GM12878 (cell line): ENCODE data around the gene ANKS4B. TPM values are rescaled to one million over a fixed set of nuclear protein-coding genes. Genes with fewer than 3 reads are reported as not detected.

Source experiments
- ATAC-seq: fragments of 200-7000 bp; cut with Tn5 transposase; 3 replicates; pipeline ENCODE4 v1.9.1; 2020; ENCODE audit warnings: mild to moderate bottlenecking, moderate library complexity
- BruUV-seq: library from RNA; stranded (reverse); fragments of 400-500 nt; replicated peaks from 2 replicates; lab custom pipeline; 2021; lab: Mats Ljungman, UMichigan
- CTCF ChIA-PET: fragments of 300-600 bp; sonication (Branson Sonifier 250); formaldehyde crosslinking; extraction: SDS; loops from one replicate; lab custom pipeline; 2021; ENCODE audit warnings: inconsistent platforms; lab: Yijun Ruan, JAX
- POLR2A ChIA-PET: fragments of 350-600 bp; formaldehyde crosslinking; extraction: SDS; loops from one replicate; lab custom pipeline; 2021; ENCODE audit warnings: inconsistent platforms; lab: Charles Lee
- RAD21 ChIA-PET: fragments of 300-600 bp; sonication (Branson Sonifier 250); formaldehyde crosslinking; loops from one replicate; lab custom pipeline; 2023; ENCODE audit warnings: antibody characterized with exemption; ENCODE audit not compliant: unreplicated experiment; lab: Charles Lee
- SMC1A ChIA-PET: fragments of 300-600 bp; sonication (Branson Sonifier 250); formaldehyde crosslinking; loops from one replicate; lab custom pipeline; 2023; ENCODE audit not compliant: unreplicated experiment, uncharacterized antibody; lab: Charles Lee
- DNase-seq: peaks from one replicate; pipeline ENCODE4 v3.0.0-alpha.2; 2011; ENCODE audit warnings: low read depth, low spot score
- FAIRE-seq: peaks from 3 replicates; lab custom pipeline; 2011; peaks lifted over from hg19 to GRCh38; lab: Jason Lieb, UNC
- H2AFZ ChIP-seq: 2 replicates; pipeline ENCODE4 v1.6.0; 2011; ENCODE audit warnings: low read depth, low read length, control low read depth; ENCODE audit not compliant: control insufficient read depth
- H3K27ac ChIP-seq: 2 replicates; pipeline ENCODE4 v1.5.1; 2011; ENCODE audit warnings: control low read depth; ENCODE audit not compliant: control insufficient read depth, insufficient read depth
- H3K27me3 ChIP-seq, 2 experiments: replicated peaks in 1 of 2; 2 replicates each; pipeline versions ENCODE4 v1.6.0 to v1.6.1; 2011; ENCODE audit warnings: low read length in 1 of 2; ENCODE audit not compliant: control insufficient read depth in 2 of 2, insufficient read depth in 2 of 2
- H3K36me3 ChIP-seq, 2 experiments: 2 replicates each; pipeline ENCODE4 v1.5.1; 2011; ENCODE audit warnings: low read length in 1 of 2; ENCODE audit not compliant: control insufficient read depth in 2 of 2, insufficient read depth in 2 of 2
- H3K4me1 ChIP-seq: 2 replicates; pipeline ENCODE4 v1.6.1; 2011; ENCODE audit warnings: mild to moderate bottlenecking, low read length, moderate library complexity, mixed read lengths; ENCODE audit not compliant: control insufficient read depth, insufficient read depth
- H3K4me2 ChIP-seq: 2 replicates; pipeline ENCODE4 v1.6.0; 2011; ENCODE audit warnings: control low read depth; ENCODE audit not compliant: control insufficient read depth, insufficient read depth
- H3K4me3 ChIP-seq: fragments of 200-600 bp; sonication (generic); 2 replicates; pipeline ENCODE4 v1.5.1; 2016
- H3K79me2 ChIP-seq: 2 replicates; pipeline ENCODE4 v1.6.0; 2011; ENCODE audit warnings: low read length; ENCODE audit not compliant: control insufficient read depth, insufficient read depth
- H3K9ac ChIP-seq: 2 replicates; pipeline ENCODE4 v1.8.0; 2011; ENCODE audit warnings: low read length, control low read depth, mixed read lengths; ENCODE audit not compliant: control insufficient read depth, insufficient read depth
- H3K9me3 ChIP-seq: replicated peaks from 3 replicates; pipeline ENCODE4 v1.5.1; 2011; ENCODE audit warnings: mild to moderate bottlenecking, low read length; ENCODE audit not compliant: control insufficient read depth, insufficient read depth
- H4K20me1 ChIP-seq: 2 replicates; pipeline ENCODE4 v1.6.0; 2011; ENCODE audit not compliant: control insufficient read depth, insufficient read depth
- EP300 ChIP-seq, 2 experiments: fragments of 150-350 bp in 1 of 2; IDR thresholded peaks; 2 replicates each; pipeline ENCODE4 v1.6.1; 2011 to 2012; ENCODE audit warnings: low read depth in 2 of 2, low read length in 2 of 2, borderline replicate concordance in 1 of 2, improper control_type of control experiment in 1 of 2, inconsistent platforms in 1 of 2; ENCODE audit not compliant: control insufficient read depth in 1 of 2
- ETV6 ChIP-seq, 2 experiments: fragments of 450-650 bp in 1 of 2; IDR thresholded peaks in 1 of 2; conservative IDR thresholded peaks in 1 of 2; 2 replicates each; pipeline ENCODE4 v1.6.1; 2014; ENCODE audit warnings: antibody characterized with exemption in 1 of 2, borderline replicate concordance in 1 of 2, low read depth in 1 of 2, mild to moderate bottlenecking in 1 of 2, moderate library complexity in 1 of 2
- IKZF2 ChIP-seq, 2 experiments: fragments of 450-650 bp; IDR thresholded peaks; 2 replicates each; pipeline ENCODE4 v1.6.1; 2017; ENCODE audit warnings: mild to moderate bottlenecking in 2 of 2, moderate library complexity in 2 of 2
- KDM1A ChIP-seq: fragments of 200-600 bp; sonication (generic); IDR thresholded peaks from 2 replicates; pipeline ENCODE4 v1.6.1; 2016; ENCODE audit warnings: borderline replicate concordance
- MEF2A ChIP-seq: IDR thresholded peaks from 2 replicates; pipeline ENCODE4 v1.6.1; 2011; ENCODE audit warnings: low read depth, mild to moderate bottlenecking, low read length, moderate library complexity; ENCODE audit not compliant: insufficient read depth
- POLR2AphosphoS2 ChIP-seq: IDR thresholded peaks from 2 replicates; pipeline ENCODE4 v1.6.1; 2011; ENCODE audit warnings: low read depth, mild to moderate bottlenecking, low read length, improper control_type of control experiment, moderate library complexity
- RAD51 ChIP-seq: fragments of 450-650 bp; IDR thresholded peaks from 2 replicates; pipeline ENCODE4 v1.6.1; 2016; ENCODE audit warnings: moderate library complexity, mild to moderate bottlenecking, inconsistent platforms
- SPI1 ChIP-seq: IDR thresholded peaks from 2 replicates; pipeline ENCODE4 v1.6.1; 2011; ENCODE audit warnings: low read depth, mild to moderate bottlenecking, low read length, moderate library complexity, borderline replicate concordance; ENCODE audit not compliant: insufficient read depth
- WGBS: methylation state at CpG from one replicate; pipeline ENCODE4 v1.1.6; 2016; ENCODE audit warnings: low lambda C conversion rate; ENCODE audit not compliant: insufficient replicate concordance, insufficient coverage; ENCODE audit errors: missing lambda C conversion rate; 5-methylcytosine and 5-hydroxymethylcytosine counted together
- in situ Hi-C: fragments of 300-500 bp; cut with MboI; formaldehyde crosslinking; loops from 9 replicates; pipeline ENCODE4 v1.14.3; 2018; ENCODE audit warnings: mixed read lengths
- intact Hi-C: fragments of 100-400 bp; cut with micrococcal nuclease; formaldehyde crosslinking; loops from one replicate; pipeline ENCODE4 v1.14.2; 2022; ENCODE audit not compliant: unreplicated experiment
- polyA plus RNA-seq, 11 experiments: library from polyadenylated mRNA; depleted of rRNA in 4 of 11; unstranded in 6 of 11; stranded (reverse) in 5 of 11; fragments of >200 nt; fragmentation: Nextera tagmentation in 4 of 11; fragmentation: Illumina TruSeq in 1 of 11; extraction: Ambion mirVana in 4 of 11; extraction: Trizol in 1 of 11; gene quantifications; 1 replicate in 1 of 11; 2 replicates in 10 of 11; pipeline versions ENCODE4 v1.2.1 to v1.2.3, GENCODE V29; 2011 to 2016; ENCODE audit warnings: inconsistent platforms in 2 of 11, missing spikeins in 2 of 11, low read depth in 1 of 11
- total RNA-seq, 4 experiments: library from RNA; depleted of rRNA in 3 of 4; stranded (reverse); fragments of >200 nt in 3 of 4; fragmentation: Illumina TruSeq in 1 of 4; extraction: Trizol in 1 of 4; gene quantifications; 2 replicates each; pipeline versions ENCODE4 v1.2.1 to v1.2.3, GENCODE V29; 2013 to 2021
- TF ChIP-seq, protein P1 (sequence below): fragments of 450-650 bp; IDR thresholded peaks from 2 replicates; pipeline ENCODE4 v1.6.1; 2016; ENCODE audit warnings: mild to moderate bottlenecking, moderate library complexity, borderline replicate concordance
- TF ChIP-seq, protein P2 (sequence below): IDR thresholded peaks from 2 replicates; pipeline ENCODE4 v1.6.1; 2012; ENCODE audit warnings: low read depth, low read length, improper control_type of control experiment

The ANKS4B gene
- total and polyA plus RNA-seq, 10 of the 15 experiments (the other 5 are each of a cell fraction or from before 2014, with no cell fraction given): 0.01 to 0.11 (median 0.05) TPM; not detected in 6

DNA sequence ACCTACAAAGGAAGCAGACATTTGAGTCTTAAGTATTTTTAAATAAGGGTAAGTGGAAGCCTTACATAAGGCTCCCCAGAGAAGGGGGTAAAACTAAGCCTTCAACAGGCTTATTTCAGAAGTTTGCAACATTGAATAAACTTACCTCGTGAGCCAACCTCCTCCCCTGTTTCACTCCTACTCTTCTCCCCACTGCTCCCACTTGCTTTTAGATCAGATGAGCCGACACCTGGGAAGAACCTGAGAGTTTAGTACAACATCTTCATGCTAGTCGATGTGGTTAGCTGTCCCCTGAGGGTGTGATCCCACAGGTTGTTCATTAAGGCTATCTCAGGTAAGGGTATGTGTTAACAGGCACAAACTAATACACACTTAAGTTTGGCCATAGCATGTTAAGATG lies 35.9 kb upstream of the ANKS4B start:
- WGBS: 23% methylated on average over 3 of the region's 3 CpGs
- Histone ChIP-seq H3K79me2 (no peaks in the 10 kb centered on the region), H3K4me3 (no peak overlapping the region), H3K27me3 (no peaks in the 10 kb centered on the region)
- no peak for ATAC-seq
- ChIA-PET SMC1A (interaction anchor here (1.0 kb wide), 1 partner anchor 103 kb away, joined by 6 read pairs; no protein-coding TSS in a partner anchor), RAD21 (no interaction called here)
- TF ChIP-seq SPI1 (no peak), RAD51 (no peak), POLR2AphosphoS2 (no peak)
- TF ChIP-seq, all 136 proteins: peak for 0
- Histone ChIP-seq H3K9me3 (no peaks in the 10 kb centered on the region), H3K36me3 (no peaks in the 10 kb centered on the region), H3K9ac (no peak overlapping the region), H3K4me2 (no peak overlapping the region), H2AFZ (no peak overlapping the region), H4K20me1 (no peaks in the 10 kb centered on the region), H3K4me1 (peaks cover 3% of the 10 kb centered on the region; the same call in 1 of the 2 replicates), H3K27ac (no peak overlapping the region)
- FAIRE-seq (no peak), DNase-seq (no peak)
- ChIA-PET CTCF (interaction anchor here (0.6 to 3.4 kb wide), 4 partner anchors 9 to 103 kb away, joined by 3 to 14 read pairs (median 3); no protein-coding TSS in a partner anchor), POLR2A (no interaction called here)
- intact Hi-C loops (no loop called here), in situ Hi-C loops (no loop called here)
- BruUV-seq: no TSS peak

DNA sequence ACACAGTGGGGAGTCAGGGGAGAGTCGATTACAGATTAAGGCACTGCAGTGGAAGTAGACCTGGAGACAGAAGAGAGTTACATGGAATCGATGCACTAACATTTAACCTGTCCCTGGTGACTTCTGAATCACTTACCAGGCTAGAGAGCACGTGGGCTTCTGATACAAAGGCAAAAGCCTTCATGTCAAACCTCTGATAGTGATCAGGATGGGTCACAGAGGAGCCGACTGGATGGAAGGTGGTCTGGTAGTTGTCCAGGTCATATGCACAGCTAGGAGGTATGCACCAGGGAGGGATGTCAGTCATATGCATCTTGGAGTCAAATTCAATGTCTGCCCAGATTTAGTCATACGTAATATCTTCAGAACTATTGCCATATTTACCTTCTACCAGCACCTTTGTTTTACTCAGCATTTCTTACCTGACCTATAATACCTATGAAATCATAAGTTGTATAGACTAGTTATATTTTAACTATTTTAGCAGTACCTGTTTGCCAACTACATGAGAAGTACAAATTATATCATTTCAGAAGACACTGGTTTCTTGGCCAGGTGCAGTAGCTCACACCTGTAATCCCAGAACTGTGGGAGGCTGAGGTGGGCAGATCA lies 33.8 kb upstream of the ANKS4B start:
- FAIRE-seq: no peak
- in situ Hi-C loops (no loop called here), intact Hi-C loops (no loop called here)
- SMC1A ChIA-PET: interaction anchor here (0.7 to 1.3 kb wide), 4 partner anchors 9 to 80 kb away, joined by 3 read pairs; partner anchors contain the start of gene ZP2
- ATAC-seq: no peak
- H3K9ac ChIP-seq: no peak overlapping the region
- H3K27ac ChIP-seq: no peak overlapping the region
- no peaks in the 10 kb centered on the region for H3K79me2 ChIP-seq
- H2AFZ ChIP-seq: no peak overlapping the region
- no peak overlapping the region for H3K4me2 ChIP-seq
- H3K27me3 ChIP-seq: no peaks in the 10 kb centered on the region
- CTCF ChIA-PET: interaction anchor here (1.2 to 2.9 kb wide), 2 partner anchors 11 to 101 kb away, joined by 5 to 7 read pairs; no protein-coding TSS in a partner anchor
- H3K4me3 ChIP-seq: no peak overlapping the region
- RAD21 ChIA-PET: interaction anchor here (1.2 to 1.4 kb wide), 2 partner anchors 11 to 101 kb away, joined by 3 read pairs; no protein-coding TSS in a partner anchor
- no peaks in the 10 kb centered on the region for H3K36me3 ChIP-seq
- no peak for DNase-seq
- 24% methylated on average over 5 of the region's 5 CpGs for WGBS
- POLR2A ChIA-PET: no interaction called here
- no peaks in the 10 kb centered on the region for H3K9me3 ChIP-seq
- no peaks in the 10 kb centered on the region for H4K20me1 ChIP-seq
- TF ChIP-seq EP300 (IDR thresholded peaks at IDR 0.05; ENCODE audit: borderline replicate concordance in 1 of 2, control insufficient read depth in 1 of 2, low read depth in 2 of 2, low read length in 2 of 2): no peak
- TF ChIP-seq IKZF2 (IDR thresholded peaks at IDR 0.05): no peak
- TF ChIP-seq, protein P1, sequence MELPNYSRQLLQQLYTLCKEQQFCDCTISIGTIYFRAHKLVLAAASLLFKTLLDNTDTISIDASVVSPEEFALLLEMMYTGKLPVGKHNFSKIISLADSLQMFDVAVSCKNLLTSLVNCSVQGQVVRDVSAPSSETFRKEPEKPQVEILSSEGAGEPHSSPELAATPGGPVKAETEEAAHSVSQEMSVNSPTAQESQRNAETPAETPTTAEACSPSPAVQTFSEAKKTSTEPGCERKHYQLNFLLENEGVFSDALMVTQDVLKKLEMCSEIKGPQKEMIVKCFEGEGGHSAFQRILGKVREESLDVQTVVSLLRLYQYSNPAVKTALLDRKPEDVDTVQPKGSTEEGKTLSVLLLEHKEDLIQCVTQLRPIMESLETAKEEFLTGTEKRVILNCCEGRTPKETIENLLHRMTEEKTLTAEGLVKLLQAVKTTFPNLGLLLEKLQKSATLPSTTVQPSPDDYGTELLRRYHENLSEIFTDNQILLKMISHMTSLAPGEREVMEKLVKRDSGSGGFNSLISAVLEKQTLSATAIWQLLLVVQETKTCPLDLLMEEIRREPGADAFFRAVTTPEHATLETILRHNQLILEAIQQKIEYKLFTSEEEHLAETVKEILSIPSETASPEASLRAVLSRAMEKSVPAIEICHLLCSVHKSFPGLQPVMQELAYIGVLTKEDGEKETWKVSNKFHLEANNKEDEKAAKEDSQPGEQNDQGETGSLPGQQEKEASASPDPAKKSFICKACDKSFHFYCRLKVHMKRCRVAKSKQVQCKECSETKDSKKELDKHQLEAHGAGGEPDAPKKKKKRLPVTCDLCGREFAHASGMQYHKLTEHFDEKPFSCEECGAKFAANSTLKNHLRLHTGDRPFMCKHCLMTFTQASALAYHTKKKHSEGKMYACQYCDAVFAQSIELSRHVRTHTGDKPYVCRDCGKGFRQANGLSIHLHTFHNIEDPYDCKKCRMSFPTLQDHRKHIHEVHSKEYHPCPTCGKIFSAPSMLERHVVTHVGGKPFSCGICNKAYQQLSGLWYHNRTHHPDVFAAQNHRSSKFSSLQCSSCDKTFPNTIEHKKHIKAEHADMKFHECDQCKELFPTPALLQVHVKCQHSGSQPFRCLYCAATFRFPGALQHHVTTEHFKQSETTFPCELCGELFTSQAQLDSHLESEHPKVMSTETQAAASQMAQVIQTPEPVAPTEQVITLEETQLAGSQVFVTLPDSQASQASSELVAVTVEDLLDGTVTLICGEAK: no peak
- no peak for TF ChIP-seq ETV6 (conservative IDR thresholded peaks at IDR 0.05 in 1 of 2, IDR thresholded peaks at IDR 0.05 in 1 of 2; ENCODE audit: borderline replicate concordance in 1 of 2, low read depth in 1 of 2)
- TF ChIP-seq KDM1A: no peak
- TF ChIP-seq, protein P2, sequence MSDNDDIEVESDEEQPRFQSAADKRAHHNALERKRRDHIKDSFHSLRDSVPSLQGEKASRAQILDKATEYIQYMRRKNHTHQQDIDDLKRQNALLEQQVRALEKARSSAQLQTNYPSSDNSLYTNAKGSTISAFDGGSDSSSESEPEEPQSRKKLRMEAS: no peak
- no peak for TF ChIP-seq MEF2A
- H3K4me1 ChIP-seq: peaks cover 3% of the 10 kb centered on the region; the same call in 1 of the 2 replicates
- BruUV-seq: no TSS peak
